ENCODE measurements around the gene SLC41A3.
"Not testable (repeated sequence)": the region's sequence is repeated elsewhere in the genome, so short reads cannot be mapped to it uniquely, and the experiment has no call there.

SLC41A3 gene

GRCh38 chr3:126056681-126057500 is 27.0 kb downstream of the SLC41A3 start:
- DNase-seq (ENCODE audit: low read depth in 1 of 2, low spot score in 1 of 2), result no peak

GRCh38 chr3:126056088-126056487 is 27.8 kb downstream of the SLC41A3 start:
- DNase-seq (ENCODE audit: low read depth in 1 of 2, low spot score in 1 of 2), result no peak

DNA sequence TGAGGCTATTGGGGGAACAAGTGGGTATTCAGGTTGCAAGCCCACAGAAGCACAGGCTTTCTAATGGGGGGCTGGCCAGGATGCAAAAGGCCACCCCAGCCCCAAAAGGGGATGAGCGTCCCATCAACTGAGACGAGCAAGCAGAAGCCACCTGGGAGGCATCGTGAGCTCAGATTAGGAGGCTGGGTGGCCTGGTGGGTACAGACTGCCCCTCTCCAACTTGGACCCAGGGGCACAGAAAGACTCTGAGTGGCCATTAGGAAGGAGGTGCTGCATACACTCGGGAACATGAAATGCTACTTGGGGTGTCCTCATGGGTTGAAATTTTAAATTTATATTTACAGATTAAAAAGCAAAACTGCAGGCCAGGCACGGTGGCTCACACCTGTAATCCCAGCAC is 29.1 kb downstream of the SLC41A3 start:
- no peak for DNase-seq (ENCODE audit: low read depth in 1 of 2, low spot score in 1 of 2)

- no peak for DNase-seq (ENCODE audit: low read depth in 1 of 2, low spot score in 1 of 2)
Measured at GRCh38 chr3:126053949-126054569, 29.9 kb downstream of the SLC41A3 start.

DNA sequence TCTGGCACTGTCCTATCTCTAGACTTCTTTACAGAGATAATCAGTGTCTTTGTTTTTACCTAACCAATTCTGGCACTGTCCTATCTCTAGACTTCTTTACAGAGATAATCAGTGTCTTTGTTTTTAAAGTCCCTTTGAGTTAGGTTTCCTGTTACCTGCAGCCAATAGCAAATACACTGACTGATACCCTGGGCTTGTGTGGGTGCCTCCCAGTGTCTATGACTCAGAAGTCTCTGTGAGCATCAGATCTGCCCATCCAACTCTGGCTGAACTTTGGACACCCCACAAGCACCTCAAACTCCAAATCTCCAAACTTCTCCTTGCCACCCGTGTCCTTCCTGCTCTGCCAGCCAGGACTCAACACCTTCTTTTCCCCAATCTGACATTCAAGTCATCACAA is 30.4 kb downstream of the SLC41A3 start:
- no peak for DNase-seq (ENCODE audit: low read depth in 1 of 2, low spot score in 1 of 2)

DNA sequence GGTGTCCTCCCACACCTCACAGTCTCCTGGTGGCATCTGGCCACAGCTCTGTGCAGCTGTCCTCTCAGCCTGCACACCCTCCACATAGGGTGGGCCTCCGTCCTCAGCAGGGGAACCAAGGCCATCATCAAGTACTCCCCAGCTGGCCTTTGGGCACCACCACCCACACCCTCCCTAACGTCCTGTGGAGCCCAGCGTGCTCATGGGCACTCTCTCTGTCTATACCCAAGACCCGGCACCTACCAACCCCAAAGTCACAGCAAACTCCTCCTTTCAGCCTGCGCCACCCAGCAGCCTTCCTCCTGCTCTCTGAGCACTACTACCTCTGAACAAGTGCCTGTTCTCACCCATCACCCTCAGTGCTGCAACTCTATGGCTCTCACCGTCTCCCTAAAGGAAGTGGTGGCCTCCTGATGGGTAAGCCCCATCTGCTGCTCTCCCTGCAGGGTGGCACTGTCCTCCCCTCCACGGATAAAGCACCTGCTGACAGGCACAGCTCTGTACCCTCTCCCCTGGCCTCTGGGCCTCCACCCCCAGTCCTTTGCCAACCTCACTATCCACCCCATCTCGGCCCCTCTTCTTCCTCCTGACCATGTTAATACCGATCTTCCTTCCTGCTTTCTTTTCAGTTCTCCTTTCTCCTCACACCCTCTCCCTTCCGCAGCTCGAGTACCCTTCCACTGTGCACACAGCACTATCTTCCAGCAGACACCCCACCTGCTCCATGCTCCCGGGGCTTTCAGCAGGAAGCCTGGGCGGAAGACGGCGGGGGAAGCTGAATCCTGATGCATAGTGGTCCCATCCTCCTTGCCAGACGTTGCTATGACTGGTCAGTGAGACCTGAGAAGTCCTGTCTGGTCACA is 31.5 kb downstream of the SLC41A3 start:
- DNase-seq (ENCODE audit: low read depth in 1 of 2, low spot score in 1 of 2), result no peak

- no peak for DNase-seq (ENCODE audit: low read depth in 1 of 2, low spot score in 1 of 2)
Measured at GRCh38 chr3:126051741-126052140, 32.2 kb downstream of the SLC41A3 start.

- no peak for DNase-seq (ENCODE audit: low read depth in 1 of 2, low spot score in 1 of 2)
Measured at GRCh38 chr3:126051234-126051633, 32.7 kb downstream of the SLC41A3 start.

GRCh38 chr3:126050626-126051025 is 33.3 kb downstream of the SLC41A3 start:
- no peak for DNase-seq (ENCODE audit: low read depth in 1 of 2, low spot score in 1 of 2)

DNA sequence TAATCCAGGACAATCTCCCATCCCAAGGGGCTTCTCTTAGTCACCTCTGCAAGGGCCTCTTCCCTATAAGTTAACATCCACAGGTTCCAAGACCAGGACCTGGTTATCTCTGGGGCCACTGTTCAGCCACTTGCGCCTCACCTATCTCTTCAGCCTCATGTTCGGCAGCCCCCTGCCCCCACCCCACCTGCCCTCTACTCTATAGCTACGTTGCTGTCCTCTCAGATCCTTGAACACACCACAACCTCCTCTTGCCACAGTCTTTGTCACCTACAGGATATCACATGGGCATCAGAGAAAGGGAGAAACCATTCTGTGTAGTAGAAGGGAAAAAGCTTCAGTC is 33.9 kb downstream of the SLC41A3 start:
- no peak for DNase-seq (ENCODE audit: low read depth in 1 of 2, low spot score in 1 of 2)

GRCh38 chr3:126049289-126050049 is 34.5 kb downstream of the SLC41A3 start:
- DNase-seq (ENCODE audit: low read depth in 1 of 2, low spot score in 1 of 2), result no peak

- DNase-seq (ENCODE audit: low read depth in 1 of 2, low spot score in 1 of 2), result no peak
Measured at GRCh38 chr3:126040386-126040785, 43.5 kb downstream of the SLC41A3 start.

GRCh38 chr3:126039870-126040269 is 44.1 kb downstream of the SLC41A3 start:
- no peak for DNase-seq (ENCODE audit: low read depth in 1 of 2, low spot score in 1 of 2)

DNA sequence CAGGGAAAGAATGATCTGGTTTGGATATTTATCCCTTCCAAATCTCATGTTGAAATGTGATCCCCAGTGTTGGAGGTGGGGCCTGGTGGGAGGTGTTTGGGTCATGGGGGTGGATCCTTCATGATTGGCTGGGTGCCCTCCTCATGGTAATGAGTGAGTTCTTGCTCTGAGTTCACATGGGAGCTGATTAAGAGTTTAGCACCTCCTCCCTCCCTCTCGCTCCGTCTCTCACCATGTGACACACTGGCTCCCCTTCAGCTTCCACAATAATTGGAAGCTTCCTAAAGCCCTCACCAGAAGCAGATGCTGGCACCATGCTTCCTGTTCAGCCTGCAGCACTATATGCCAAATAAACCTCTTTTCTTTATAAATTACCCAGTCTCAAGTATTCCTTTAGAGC is 45.1 kb downstream of the SLC41A3 start:
- not testable (repeated sequence) for DNase-seq (ENCODE audit: low read depth in 1 of 2, low spot score in 1 of 2)

GRCh38 chr3:126036056-126036549 is 47.8 kb downstream of the SLC41A3 start:
- DNase-seq (ENCODE audit: low read depth in 1 of 2, low spot score in 1 of 2), result no peak

DNA sequence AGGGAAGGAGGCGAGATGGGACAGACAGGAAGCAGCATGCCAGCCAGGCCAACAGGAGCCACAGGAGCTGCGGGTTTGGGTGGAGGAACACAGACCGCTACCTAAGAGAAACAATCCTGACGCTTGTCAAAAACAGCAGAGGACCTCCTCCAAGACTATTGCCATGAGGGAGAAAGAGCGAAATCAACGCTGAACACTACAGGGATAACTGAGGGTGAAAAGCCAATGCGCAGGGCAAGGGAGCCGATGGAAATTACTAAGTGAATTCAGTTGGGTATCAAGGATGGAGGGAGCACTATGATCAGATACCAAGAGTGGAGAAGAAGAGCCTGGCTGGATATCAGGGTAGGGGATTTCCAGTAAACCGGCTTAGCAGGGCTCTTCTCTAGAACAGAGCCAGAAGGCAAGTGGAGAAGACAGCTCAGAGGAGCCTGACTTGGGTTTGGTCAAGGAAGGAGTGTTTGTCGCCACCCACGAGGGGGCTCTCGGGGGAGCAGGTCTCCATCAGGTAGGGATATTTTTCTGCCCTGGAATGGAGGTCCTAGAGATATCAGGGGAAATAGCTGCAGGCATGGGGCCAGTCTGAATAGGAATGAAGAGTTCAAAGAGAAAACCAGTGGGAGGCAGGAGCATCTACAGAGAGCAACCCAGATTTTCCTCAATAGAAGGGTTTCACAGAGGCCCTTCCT is 48.4 kb downstream of the SLC41A3 start:
- DNase-seq (ENCODE audit: low read depth in 1 of 2, low spot score in 1 of 2), result no peak

GRCh38 chr3:126034481-126035361 is 49.2 kb downstream of the SLC41A3 start:
- no peak for DNase-seq (ENCODE audit: low read depth in 1 of 2, low spot score in 1 of 2)

- no peak for DNase-seq (ENCODE audit: low read depth in 1 of 2, low spot score in 1 of 2)
Measured at GRCh38 chr3:126033765-126034164, 50.2 kb downstream of the SLC41A3 start.

- DNase-seq (ENCODE audit: low read depth in 1 of 2, low spot score in 1 of 2), result no peak
Measured at GRCh38 chr3:126033051-126033745, 50.7 kb downstream of the SLC41A3 start.
